Measurements from ENCODE around the gene FBXL16.

- TF ChIP-seq POLR2A (IDR thresholded peaks at IDR 0.05) (no peak), CTCF (IDR thresholded peaks at IDR 0.05) (no peak)
Observed at GRCh38 chr16:726188-726437, 20.5 kb upstream of the FBXL16 start.
